Osteoblast (primary cell): ENCODE measurements around the gene SESTD1. TPM values are rescaled to one million over a fixed set of nuclear protein-coding genes. Genes with fewer than 3 reads are reported as not detected.

ENCODE experiments used
- DNase-seq: peaks from one replicate; pipeline ENCODE4 v3.0.0; 2011; ENCODE audit warnings: low spot score, mixed read lengths; ENCODE audit not compliant: insufficient read length; ENCODE audit errors: missing footprints
- H2AFZ ChIP-seq: 2 replicates; pipeline ENCODE4 v1.6.0; 2011; ENCODE audit warnings: mild to moderate bottlenecking, low read length
- H3K27ac ChIP-seq: 2 replicates; pipeline ENCODE4 v1.5.1; 2011; ENCODE audit warnings: mild to moderate bottlenecking, low read depth, low read length, moderate library complexity
- H3K27me3 ChIP-seq: 2 replicates; pipeline ENCODE4 v1.6.0; 2012; ENCODE audit warnings: mild to moderate bottlenecking, control low read depth, inconsistent platforms, low read length, moderate library complexity; ENCODE audit not compliant: insufficient read depth
- H3K36me3 ChIP-seq: 2 replicates; pipeline ENCODE4 v1.5.1; 2011; ENCODE audit warnings: mild to moderate bottlenecking, low read length, control low read depth, moderate library complexity; ENCODE audit not compliant: insufficient read depth
- H3K4me1 ChIP-seq: 2 replicates; pipeline ENCODE4 v1.5.1; 2011; ENCODE audit warnings: mild to moderate bottlenecking, low read length, control low read depth, moderate library complexity; ENCODE audit not compliant: insufficient read depth
- H3K4me2 ChIP-seq: 2 replicates; pipeline ENCODE4 v1.6.0; 2011; ENCODE audit warnings: mild to moderate bottlenecking, low read length; ENCODE audit not compliant: insufficient read depth
- H3K4me3 ChIP-seq: fragments of 200-600 bp; sonication (generic); 3 replicates; pipeline ENCODE4 v1.5.1; 2012; ENCODE audit warnings: mild to moderate bottlenecking, low read length, inconsistent platforms; ENCODE audit not compliant: insufficient read depth
- H3K79me2 ChIP-seq: 2 replicates; pipeline ENCODE4 v1.6.0; 2012; ENCODE audit warnings: mild to moderate bottlenecking, low read length, control low read depth, inconsistent platforms; ENCODE audit not compliant: insufficient read depth
- H3K9me3 ChIP-seq: 2 replicates; pipeline ENCODE4 v1.5.1; 2011; ENCODE audit warnings: low read depth, low read length, control low read depth
- H4K20me1 ChIP-seq: 2 replicates; pipeline ENCODE4 v1.6.0; 2012; ENCODE audit warnings: mild to moderate bottlenecking, low read length, control low read depth; ENCODE audit not compliant: insufficient read depth
- total RNA-seq: library from RNA; depleted of rRNA; stranded (reverse); fragments of >200 nt; gene quantifications from 2 replicates; pipeline ENCODE4 v1.2.3, GENCODE V29; 2012
- TF ChIP-seq, protein P1 (sequence below): IDR thresholded peaks from 2 replicates; pipeline ENCODE4 v1.5.1; 2011; ENCODE audit warnings: mild to moderate bottlenecking, low read depth, low read length, moderate library complexity; ENCODE audit errors: extremely low read depth

The SESTD1 gene
- total RNA-seq, 1 donor, result 51.0 TPM

DNA sequence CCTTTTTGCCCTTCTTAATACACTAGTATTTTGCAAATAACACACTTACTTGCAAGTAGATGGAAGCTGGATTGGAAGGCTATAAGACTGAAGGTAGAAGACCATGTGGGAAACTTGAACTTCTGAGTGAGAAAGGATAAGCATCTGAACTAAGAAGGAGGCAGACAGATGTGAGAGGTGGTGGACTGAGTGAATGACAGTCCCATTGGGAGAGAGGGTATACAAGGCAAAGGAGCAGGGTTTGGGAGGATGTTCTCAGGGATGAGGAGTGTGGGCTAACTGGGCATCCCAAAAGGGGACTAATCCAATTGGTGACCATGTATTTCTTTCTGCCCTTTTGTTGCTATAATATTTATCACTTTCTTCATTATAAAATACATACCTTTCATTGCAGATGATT, 20.4 kb upstream of the SESTD1 start:
- no peak for DNase-seq
- Histone ChIP-seq H3K27ac (no peak overlapping the region), H3K4me1 (no peaks in the 10 kb centered on the region), H3K36me3 (no peaks in the 10 kb centered on the region), H3K4me3 (no peak overlapping the region), H2AFZ (no peak overlapping the region), H3K79me2 (no peaks in the 10 kb centered on the region), H3K9me3 (no peaks in the 10 kb centered on the region), H4K20me1 (no peaks in the 10 kb centered on the region), H3K27me3 (peaks cover 7% of the 10 kb centered on the region), H3K4me2 (no peak overlapping the region)
- TF ChIP-seq, protein P1, sequence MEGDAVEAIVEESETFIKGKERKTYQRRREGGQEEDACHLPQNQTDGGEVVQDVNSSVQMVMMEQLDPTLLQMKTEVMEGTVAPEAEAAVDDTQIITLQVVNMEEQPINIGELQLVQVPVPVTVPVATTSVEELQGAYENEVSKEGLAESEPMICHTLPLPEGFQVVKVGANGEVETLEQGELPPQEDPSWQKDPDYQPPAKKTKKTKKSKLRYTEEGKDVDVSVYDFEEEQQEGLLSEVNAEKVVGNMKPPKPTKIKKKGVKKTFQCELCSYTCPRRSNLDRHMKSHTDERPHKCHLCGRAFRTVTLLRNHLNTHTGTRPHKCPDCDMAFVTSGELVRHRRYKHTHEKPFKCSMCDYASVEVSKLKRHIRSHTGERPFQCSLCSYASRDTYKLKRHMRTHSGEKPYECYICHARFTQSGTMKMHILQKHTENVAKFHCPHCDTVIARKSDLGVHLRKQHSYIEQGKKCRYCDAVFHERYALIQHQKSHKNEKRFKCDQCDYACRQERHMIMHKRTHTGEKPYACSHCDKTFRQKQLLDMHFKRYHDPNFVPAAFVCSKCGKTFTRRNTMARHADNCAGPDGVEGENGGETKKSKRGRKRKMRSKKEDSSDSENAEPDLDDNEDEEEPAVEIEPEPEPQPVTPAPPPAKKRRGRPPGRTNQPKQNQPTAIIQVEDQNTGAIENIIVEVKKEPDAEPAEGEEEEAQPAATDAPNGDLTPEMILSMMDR, result no peak

DNA sequence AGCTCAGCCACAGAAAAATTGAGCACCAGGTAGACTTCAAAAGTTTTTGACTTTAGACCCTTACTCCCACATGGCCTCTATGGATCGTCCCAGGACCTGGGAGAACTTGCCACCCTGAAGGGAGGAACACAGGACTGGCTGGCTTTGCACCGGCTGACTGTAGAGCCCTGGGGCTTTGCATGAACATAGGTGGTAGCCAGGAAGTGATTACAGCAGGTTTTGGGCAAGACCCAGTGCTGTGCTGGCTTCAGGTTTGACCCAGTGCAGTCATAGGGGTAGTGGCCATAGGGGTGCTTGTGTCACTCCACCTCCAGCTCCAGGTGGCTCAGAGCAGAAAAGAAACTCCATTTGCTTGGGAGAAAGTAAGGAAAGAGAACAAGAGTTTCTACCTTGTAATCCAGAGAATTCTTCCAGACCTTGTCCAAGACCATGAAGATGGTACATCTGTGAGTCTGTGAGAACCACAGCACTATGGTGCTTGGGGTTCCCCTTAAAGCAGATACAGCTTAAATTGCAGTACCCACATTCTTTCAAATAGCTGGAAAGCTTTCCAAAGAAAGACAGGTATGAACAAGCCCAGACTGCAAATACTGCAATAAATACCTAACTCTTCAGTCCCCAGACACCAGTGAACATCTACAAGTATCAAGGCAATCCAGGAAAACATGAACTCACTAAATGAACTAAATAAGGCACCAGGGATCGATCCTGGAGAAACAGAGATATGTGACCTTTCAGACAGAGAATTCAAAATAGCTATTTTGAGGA, 13.0 kb upstream of the SESTD1 start:
- TF ChIP-seq, protein P1, result no peak
- Histone ChIP-seq H3K9me3 (no peaks in the 10 kb centered on the region), H3K27me3 (no peaks in the 10 kb centered on the region), H3K36me3 (no peaks in the 10 kb centered on the region), H3K4me2 (no peak overlapping the region), H2AFZ (no peak overlapping the region), H3K4me3 (no peak overlapping the region), H4K20me1 (no peaks in the 10 kb centered on the region), H3K79me2 (no peaks in the 10 kb centered on the region), H3K27ac (no peak overlapping the region), H3K4me1 (peaks cover 23% of the 10 kb centered on the region)
- no peak for DNase-seq

GRCh38 chr2:179275253-179276012, 10.8 kb upstream of the SESTD1 start:
- Histone ChIP-seq H3K4me1 (peaks cover 34% of the 10 kb centered on the region), H3K9me3 (no peaks in the 10 kb centered on the region), H4K20me1 (no peaks in the 10 kb centered on the region), H2AFZ (peak overlapping the region; percentile 35), H3K79me2 (no peaks in the 10 kb centered on the region), H3K4me3 (no peak overlapping the region), H3K27me3 (no peaks in the 10 kb centered on the region), H3K27ac (no peak overlapping the region), H3K36me3 (no peaks in the 10 kb centered on the region), H3K4me2 (no peak overlapping the region)
- TF ChIP-seq, protein P1, result no peak
- DNase-seq, result no peak

DNA sequence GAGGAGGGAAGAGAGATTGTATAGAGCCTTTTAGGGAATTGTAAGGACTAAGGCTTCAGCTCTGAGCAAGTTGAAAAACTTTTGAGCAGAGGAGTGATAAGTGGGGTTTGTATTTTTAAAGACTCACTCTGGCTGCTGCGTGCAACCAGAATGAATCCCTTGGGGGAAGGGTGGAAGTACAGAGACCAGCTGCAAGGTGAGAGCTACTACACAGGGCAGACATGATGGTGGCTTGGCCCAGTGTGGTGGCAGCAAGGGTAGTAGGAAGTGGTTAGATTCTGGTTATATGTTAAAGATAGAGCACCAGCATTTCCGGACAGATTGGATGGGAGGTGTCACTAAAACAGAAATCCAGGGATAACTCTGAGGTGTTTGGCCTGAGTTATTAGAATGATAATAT, 10.1 kb upstream of the SESTD1 start:
- H3K4me3 ChIP-seq, result no peak overlapping the region
- TF ChIP-seq, protein P1, result no peak
- no peaks in the 10 kb centered on the region for H3K27me3 ChIP-seq
- DNase-seq, result no peak
- H3K27ac ChIP-seq, result no peak overlapping the region
- H3K9me3 ChIP-seq, result no peaks in the 10 kb centered on the region
- H3K4me2 ChIP-seq, result no peak overlapping the region
- peak overlapping the region; percentile 36 for H2AFZ ChIP-seq
- peaks cover 34% of the 10 kb centered on the region for H3K4me1 ChIP-seq
- H4K20me1 ChIP-seq, result no peaks in the 10 kb centered on the region
- no peaks in the 10 kb centered on the region for H3K79me2 ChIP-seq
- no peaks in the 10 kb centered on the region for H3K36me3 ChIP-seq
